Osteoblast (primary cell): ENCODE results near the gene CARD11. TPM values are rescaled to one million over a fixed set of nuclear protein-coding genes. Genes with fewer than 3 reads are reported as not detected.

Experiments used
- DNase-seq: peaks from one replicate; pipeline ENCODE4 v3.0.0; 2011; ENCODE audit warnings: low spot score, mixed read lengths; ENCODE audit not compliant: insufficient read length; ENCODE audit errors: missing footprints
- H2AFZ ChIP-seq: 2 replicates; pipeline ENCODE4 v1.6.0; 2011; ENCODE audit warnings: mild to moderate bottlenecking, low read length
- H3K27ac ChIP-seq: 2 replicates; pipeline ENCODE4 v1.5.1; 2011; ENCODE audit warnings: mild to moderate bottlenecking, low read depth, low read length, moderate library complexity
- H3K27me3 ChIP-seq: 2 replicates; pipeline ENCODE4 v1.6.0; 2012; ENCODE audit warnings: mild to moderate bottlenecking, control low read depth, inconsistent platforms, low read length, moderate library complexity; ENCODE audit not compliant: insufficient read depth
- H3K36me3 ChIP-seq: 2 replicates; pipeline ENCODE4 v1.5.1; 2011; ENCODE audit warnings: mild to moderate bottlenecking, low read length, control low read depth, moderate library complexity; ENCODE audit not compliant: insufficient read depth
- H3K4me1 ChIP-seq: 2 replicates; pipeline ENCODE4 v1.5.1; 2011; ENCODE audit warnings: mild to moderate bottlenecking, low read length, control low read depth, moderate library complexity; ENCODE audit not compliant: insufficient read depth
- H3K4me2 ChIP-seq: 2 replicates; pipeline ENCODE4 v1.6.0; 2011; ENCODE audit warnings: mild to moderate bottlenecking, low read length; ENCODE audit not compliant: insufficient read depth
- H3K4me3 ChIP-seq: fragments of 200-600 bp; sonication (generic); 3 replicates; pipeline ENCODE4 v1.5.1; 2012; ENCODE audit warnings: mild to moderate bottlenecking, low read length, inconsistent platforms; ENCODE audit not compliant: insufficient read depth
- H3K79me2 ChIP-seq: 2 replicates; pipeline ENCODE4 v1.6.0; 2012; ENCODE audit warnings: mild to moderate bottlenecking, low read length, control low read depth, inconsistent platforms; ENCODE audit not compliant: insufficient read depth
- H3K9me3 ChIP-seq: 2 replicates; pipeline ENCODE4 v1.5.1; 2011; ENCODE audit warnings: low read depth, low read length, control low read depth
- H4K20me1 ChIP-seq: 2 replicates; pipeline ENCODE4 v1.6.0; 2012; ENCODE audit warnings: mild to moderate bottlenecking, low read length, control low read depth; ENCODE audit not compliant: insufficient read depth
- total RNA-seq: library from RNA; depleted of rRNA; stranded (reverse); fragments of >200 nt; gene quantifications from 2 replicates; pipeline ENCODE4 v1.2.3, GENCODE V29; 2012
- TF ChIP-seq, protein P1 (sequence below): IDR thresholded peaks from 2 replicates; pipeline ENCODE4 v1.5.1; 2011; ENCODE audit warnings: mild to moderate bottlenecking, low read depth, low read length, moderate library complexity; ENCODE audit errors: extremely low read depth

CARD11 gene
- total RNA-seq, 1 donor, result not detected

DNA sequence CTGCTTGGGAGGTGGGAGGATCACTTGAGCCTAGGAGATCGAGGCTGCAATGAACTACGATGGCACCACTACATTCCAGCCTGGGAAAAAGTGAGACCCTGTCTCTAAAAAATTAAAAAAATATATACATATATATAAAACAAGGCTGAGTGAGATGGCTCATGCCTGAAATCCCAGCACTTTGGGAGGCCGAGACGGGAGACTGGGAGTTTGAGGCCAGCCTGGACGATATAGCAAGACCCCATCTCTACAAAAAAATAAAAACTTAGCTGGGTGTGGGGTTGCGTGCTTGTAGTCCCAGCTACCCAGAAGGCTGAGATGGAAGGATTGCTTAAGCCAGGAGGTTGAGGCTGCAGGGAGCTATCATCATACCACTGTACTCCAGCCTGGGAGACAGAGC, 87.6 kb downstream of the CARD11 start:
- H3K4me2 ChIP-seq, result no peak overlapping the region
- no peak overlapping the region for H2AFZ ChIP-seq
- no peak overlapping the region for H3K27ac ChIP-seq
- H3K4me1 ChIP-seq, result peaks cover 6% of the 10 kb centered on the region
- no peaks in the 10 kb centered on the region for H3K9me3 ChIP-seq
- H3K4me3 ChIP-seq, result no peak overlapping the region
- no peaks in the 10 kb centered on the region for H3K36me3 ChIP-seq
- H3K79me2 ChIP-seq, result no peaks in the 10 kb centered on the region
- no peaks in the 10 kb centered on the region for H4K20me1 ChIP-seq
- DNase-seq, result no peak
- H3K27me3 ChIP-seq, result no peaks in the 10 kb centered on the region
- TF ChIP-seq, protein P1, sequence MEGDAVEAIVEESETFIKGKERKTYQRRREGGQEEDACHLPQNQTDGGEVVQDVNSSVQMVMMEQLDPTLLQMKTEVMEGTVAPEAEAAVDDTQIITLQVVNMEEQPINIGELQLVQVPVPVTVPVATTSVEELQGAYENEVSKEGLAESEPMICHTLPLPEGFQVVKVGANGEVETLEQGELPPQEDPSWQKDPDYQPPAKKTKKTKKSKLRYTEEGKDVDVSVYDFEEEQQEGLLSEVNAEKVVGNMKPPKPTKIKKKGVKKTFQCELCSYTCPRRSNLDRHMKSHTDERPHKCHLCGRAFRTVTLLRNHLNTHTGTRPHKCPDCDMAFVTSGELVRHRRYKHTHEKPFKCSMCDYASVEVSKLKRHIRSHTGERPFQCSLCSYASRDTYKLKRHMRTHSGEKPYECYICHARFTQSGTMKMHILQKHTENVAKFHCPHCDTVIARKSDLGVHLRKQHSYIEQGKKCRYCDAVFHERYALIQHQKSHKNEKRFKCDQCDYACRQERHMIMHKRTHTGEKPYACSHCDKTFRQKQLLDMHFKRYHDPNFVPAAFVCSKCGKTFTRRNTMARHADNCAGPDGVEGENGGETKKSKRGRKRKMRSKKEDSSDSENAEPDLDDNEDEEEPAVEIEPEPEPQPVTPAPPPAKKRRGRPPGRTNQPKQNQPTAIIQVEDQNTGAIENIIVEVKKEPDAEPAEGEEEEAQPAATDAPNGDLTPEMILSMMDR, result no peak

DNA sequence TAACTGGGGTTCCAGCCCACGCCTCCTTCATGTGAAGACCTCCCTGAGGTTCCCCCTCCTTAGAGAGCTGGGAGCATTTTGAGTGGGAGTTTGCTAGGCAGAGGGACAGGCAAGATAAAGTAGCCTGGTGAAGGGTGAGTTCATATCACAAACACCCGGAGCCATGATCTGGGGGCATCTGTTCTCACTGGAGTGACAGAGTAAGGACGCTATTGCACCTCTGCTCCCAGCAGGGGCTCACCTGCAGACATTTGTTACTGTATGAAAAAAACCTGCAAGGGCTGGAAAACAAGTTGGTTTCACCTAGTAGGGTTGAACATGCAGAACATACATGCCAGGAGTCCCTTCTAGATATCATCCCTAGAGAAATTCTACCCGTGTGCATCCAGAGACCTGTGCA, 88.4 kb downstream of the CARD11 start:
- H3K79me2 ChIP-seq, result no peaks in the 10 kb centered on the region
- no peaks in the 10 kb centered on the region for H3K9me3 ChIP-seq
- peaks cover 6% of the 10 kb centered on the region for H3K4me1 ChIP-seq
- no peak overlapping the region for H3K27ac ChIP-seq
- no peak overlapping the region for H2AFZ ChIP-seq
- H4K20me1 ChIP-seq, result no peaks in the 10 kb centered on the region
- no peak overlapping the region for H3K4me3 ChIP-seq
- no peak overlapping the region for H3K4me2 ChIP-seq
- TF ChIP-seq, protein P1, result no peak
- no peaks in the 10 kb centered on the region for H3K36me3 ChIP-seq
- no peaks in the 10 kb centered on the region for H3K27me3 ChIP-seq
- no peak for DNase-seq

DNA sequence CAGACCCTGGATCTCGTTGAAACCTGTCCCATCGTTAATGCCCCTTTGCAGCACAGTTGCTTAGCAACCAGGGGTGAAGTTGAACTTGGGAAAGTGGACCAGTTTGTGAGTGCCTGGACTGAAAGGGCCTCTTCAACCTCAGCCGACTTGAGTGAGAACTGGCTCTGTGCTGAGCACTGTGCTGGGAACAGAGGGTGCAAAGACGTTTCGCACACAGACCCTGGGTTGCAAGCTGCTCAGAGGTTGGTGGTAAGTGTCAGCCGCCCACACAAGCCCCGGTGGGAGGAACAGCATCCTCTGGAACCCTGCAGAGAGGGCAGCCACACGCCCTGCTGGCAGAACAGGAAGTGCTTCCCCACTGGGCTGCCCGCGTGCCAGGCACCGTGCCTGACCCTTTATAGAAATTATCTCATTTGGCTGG, 89.2 kb downstream of the CARD11 start:
- Histone ChIP-seq H3K27ac (no peak overlapping the region), H3K4me2 (no peak overlapping the region), H3K36me3 (no peaks in the 10 kb centered on the region), H3K27me3 (no peaks in the 10 kb centered on the region), H3K4me1 (peaks cover 6% of the 10 kb centered on the region), H3K4me3 (no peak overlapping the region), H3K9me3 (no peaks in the 10 kb centered on the region), H2AFZ (no peak overlapping the region), H3K79me2 (no peaks in the 10 kb centered on the region), H4K20me1 (no peaks in the 10 kb centered on the region)
- TF ChIP-seq, protein P1, result no peak
- DNase-seq, result peak; percentile 53

DNA sequence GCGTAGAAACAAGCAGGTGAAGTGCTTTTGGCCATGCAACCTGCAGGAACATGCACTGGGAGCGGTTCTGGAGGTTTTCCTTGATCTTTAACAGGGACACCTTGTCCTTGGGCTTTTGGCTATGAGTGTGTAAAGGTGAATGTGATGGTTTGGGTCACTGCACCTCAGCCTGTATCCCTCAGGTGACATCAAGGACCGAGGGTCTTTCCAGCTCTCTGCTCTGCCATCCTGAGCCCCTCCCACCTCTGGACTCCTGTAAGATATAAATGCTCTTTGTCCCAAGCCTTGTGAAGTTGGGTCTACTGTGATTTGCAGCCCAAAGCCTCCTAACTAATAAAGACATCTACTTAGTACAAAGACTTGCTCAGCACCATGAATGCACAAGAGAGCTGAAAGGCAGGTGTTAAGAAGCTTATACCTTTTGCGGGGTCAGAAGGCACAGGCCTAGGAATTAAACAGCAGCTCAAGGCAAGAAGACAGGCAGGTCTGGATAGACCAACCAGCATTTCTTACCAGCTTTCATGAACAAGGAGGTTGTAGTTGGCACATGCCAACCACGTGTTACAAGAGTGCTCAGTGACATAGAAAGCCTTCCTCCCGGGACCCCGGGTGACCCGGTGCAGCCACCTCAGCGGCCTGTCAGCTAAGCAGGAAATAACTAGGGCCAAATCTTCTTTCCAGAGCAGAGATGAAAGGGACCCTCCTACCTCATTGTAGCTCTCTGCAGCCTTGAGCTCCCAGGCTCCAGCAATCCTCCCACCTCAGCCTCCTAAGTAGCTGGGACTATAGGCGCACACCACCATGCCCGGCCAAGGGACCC, 89.9 kb downstream of the CARD11 start:
- no peaks in the 10 kb centered on the region for H3K27me3 ChIP-seq
- H3K4me2 ChIP-seq, result no peak overlapping the region
- TF ChIP-seq, protein P1, result no peak
- H4K20me1 ChIP-seq, result no peaks in the 10 kb centered on the region
- H3K4me3 ChIP-seq, result no peak overlapping the region
- H3K79me2 ChIP-seq, result no peaks in the 10 kb centered on the region
- H2AFZ ChIP-seq, result no peak overlapping the region
- H3K36me3 ChIP-seq, result no peaks in the 10 kb centered on the region
- DNase-seq, result no peak
- no peak overlapping the region for H3K27ac ChIP-seq
- H3K4me1 ChIP-seq, result peaks cover 6% of the 10 kb centered on the region
- H3K9me3 ChIP-seq, result no peaks in the 10 kb centered on the region
